CD4-positive, alpha-beta T cell treated with Interleukin-4 for 4 hours (primary cell): ENCODE measurements around the gene ZNF343.
"Not testable (repeated sequence)": the region's sequence is repeated elsewhere in the genome, so short reads cannot be mapped to it uniquely, and the experiment has no call there.

Source experiments
- DNase-seq: peaks from one replicate; pipeline ENCODE4 v3.0.0-alpha.2; 2020

Gene ZNF343

GRCh38 chr20:2508631-2509467 lies at the start of gene ZNF343:
ZNF343 (minus strand) TSS chr20:2508915; CDS start chr20:2493895, 15,020 bp downstream.
- DNase-seq, result peak; percentile 76

- no peak for DNase-seq
Observed at GRCh38 chr20:2557873-2558580, 49.3 kb upstream of the ZNF343 start.

- no peak for DNase-seq
Observed at GRCh38 chr20:2545594-2545993, 36.9 kb upstream of the ZNF343 start.

DNA sequence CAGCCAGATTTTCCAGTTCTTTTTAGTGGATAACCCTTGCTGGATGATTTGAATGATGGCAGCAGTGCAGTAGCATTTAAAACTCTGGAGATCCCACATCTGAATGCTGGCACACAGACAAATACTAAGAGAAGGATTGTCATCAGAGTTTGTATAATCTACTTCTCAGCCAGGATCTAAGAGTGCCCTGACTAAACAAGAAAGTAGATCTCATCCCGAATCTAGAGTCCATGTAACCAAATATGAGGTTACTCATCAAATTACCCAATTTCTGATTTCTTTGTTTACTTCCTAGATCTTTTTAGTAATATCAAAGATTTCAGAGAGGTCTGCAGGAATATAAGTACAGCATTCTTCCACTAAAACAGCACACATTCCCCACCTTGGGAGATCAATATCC lies 35.5 kb upstream of the ZNF343 start:
- DNase-seq, result no peak

DNA sequence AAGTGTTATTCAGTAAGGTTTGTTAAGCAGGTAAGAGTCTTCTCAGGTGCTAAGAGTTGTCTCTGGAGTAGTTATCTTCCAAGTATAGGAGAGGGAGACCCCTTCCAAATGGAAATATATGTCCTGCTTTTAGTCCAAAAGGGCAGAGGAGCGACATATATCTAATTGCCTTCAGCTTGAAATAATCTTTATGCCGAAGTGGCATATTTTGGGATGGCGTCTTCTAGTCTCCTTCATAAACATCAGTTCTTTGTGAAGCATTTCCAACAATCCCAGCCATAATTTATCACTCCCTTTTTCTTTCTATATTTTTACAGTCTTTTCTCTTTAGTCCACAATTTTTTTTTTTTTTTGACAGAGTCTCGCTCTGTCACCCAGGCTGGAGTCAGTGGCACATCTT lies 33.6 kb upstream of the ZNF343 start:
- DNase-seq, result no peak

GRCh38 chr20:2541940-2542339 lies 33.2 kb upstream of the ZNF343 start:
- no peak for DNase-seq

DNA sequence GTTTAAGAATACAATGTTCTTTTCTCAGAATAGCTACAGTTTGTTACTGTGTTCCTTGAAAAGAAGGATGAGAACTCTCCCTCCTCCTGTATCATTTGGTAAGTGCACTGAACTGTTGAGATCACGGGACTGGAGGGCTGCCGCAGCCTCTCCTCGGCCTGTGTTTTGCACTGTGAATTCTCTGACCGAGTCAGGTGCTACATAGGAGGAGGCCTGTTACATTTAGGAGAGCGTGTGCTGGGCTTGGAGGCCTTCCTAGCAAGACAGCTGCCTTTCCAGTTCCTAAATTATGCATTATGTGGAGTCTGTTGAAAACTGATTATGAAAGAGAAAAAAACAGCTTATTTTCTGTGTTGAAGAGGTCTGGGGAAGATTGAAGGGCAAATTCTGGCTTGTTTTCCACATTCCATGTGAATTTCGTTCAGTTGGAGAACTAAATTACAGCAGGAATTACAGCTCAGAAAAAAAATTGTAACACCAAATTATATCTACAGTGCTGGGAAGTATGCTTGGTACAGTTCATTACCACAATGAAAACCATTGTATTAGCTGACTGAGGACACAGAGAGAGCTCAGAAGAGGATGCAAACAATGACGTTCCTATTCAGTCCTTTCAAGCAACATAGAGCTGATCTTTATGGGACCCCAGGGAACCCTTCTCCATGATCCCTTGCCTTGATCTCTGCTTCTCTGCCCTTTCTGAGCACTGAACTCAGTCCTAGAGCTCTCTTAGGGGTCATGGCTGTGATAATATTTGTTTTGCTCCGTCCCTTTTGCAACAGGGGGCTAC lies 30.4 kb upstream of the ZNF343 start:
- DNase-seq, result no peak

DNA sequence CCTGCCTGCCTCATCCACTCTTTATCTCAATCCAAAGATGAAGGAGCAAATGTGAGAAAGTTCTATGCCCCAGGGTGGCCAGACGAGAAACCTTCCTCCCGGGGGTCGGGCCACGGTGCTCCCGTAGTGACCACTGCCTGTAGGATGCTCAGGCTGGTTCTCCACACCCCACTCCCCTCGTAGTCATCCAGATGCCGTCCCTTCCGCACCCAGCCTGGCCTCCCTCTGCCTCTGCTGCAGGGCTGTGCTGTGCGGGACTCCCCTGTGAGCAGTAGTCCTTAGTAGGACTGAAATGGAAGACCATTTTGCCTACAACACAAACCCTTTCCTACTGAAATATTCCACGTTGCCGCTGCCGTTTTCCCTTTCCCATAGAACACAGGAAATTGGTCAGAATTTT lies 29.6 kb upstream of the ZNF343 start:
- DNase-seq, result no peak

GRCh38 chr20:2537101-2537500 lies 28.4 kb upstream of the ZNF343 start:
- no peak for DNase-seq

- no peak for DNase-seq
Observed at GRCh38 chr20:2536560-2536986, 27.9 kb upstream of the ZNF343 start, which contains the start of gene TMC2. TMC2 (plus strand) TSS chr20:2536573; CDS start chr20:2536622, 49 bp downstream.

GRCh38 chr20:2535711-2536559 lies 27.2 kb upstream of the ZNF343 start:
- DNase-seq, result no peak

DNA sequence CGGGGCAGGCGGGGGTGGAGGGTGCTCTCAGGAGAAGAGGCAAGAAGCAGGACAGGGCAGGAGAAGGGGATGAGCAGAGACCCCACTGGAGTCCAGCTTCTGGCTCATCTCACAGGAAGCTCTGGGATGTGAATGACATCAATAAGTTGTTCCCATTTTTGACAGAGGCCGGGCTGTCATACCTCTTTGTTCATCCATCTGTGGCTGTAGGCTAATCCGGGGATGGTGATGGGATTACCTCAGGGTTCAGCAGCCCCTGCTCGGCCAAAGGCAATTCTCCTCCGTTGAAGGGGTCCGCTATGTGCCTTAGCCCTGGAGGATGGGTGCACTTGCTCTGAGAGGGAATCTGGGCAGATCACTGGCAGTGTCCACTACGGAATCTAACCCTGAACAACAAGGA lies 24.4 kb upstream of the ZNF343 start:
- no peak for DNase-seq

GRCh38 chr20:2528671-2529271 lies 20.1 kb upstream of the ZNF343 start:
- DNase-seq, result no peak

DNA sequence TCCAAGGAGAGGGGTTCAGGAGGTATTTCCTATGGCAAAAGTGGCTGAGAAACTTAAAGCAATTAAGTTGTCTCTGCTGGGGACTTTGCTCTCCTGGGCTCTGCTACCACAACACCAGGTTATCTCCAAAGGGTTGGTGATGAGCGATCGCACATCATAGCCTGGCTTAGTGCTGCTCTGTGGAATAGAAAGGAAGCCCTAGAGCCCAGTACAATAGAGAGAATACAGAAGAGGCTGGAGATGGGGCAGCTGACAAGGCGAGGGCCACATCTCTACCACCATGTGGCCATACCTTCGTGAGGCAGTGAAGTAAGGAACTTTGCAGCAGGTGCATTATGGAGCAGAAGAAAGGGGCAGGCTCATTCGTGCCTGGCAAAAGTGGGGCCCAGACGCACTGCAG lies 19.0 kb upstream of the ZNF343 start:
- no peak for DNase-seq

DNA sequence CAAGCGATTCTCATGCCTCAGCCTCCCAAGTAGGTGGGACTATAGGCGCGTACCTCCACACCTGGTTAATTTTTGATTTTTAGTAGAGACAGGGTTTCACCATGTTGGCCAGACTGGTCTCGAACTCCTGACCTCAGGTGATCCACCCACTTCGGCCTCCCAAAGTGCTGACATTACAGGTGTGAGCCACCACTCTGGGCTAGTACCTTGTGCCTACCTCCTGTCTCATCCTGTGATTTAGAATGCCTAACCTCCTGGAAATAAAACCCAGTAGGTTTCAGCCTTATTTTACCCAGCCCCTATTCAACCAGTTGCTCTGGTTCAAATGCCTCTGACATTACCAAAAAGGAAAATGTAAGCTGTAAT lies 17.5 kb upstream of the ZNF343 start:
- DNase-seq, result not testable (repeated sequence)

DNA sequence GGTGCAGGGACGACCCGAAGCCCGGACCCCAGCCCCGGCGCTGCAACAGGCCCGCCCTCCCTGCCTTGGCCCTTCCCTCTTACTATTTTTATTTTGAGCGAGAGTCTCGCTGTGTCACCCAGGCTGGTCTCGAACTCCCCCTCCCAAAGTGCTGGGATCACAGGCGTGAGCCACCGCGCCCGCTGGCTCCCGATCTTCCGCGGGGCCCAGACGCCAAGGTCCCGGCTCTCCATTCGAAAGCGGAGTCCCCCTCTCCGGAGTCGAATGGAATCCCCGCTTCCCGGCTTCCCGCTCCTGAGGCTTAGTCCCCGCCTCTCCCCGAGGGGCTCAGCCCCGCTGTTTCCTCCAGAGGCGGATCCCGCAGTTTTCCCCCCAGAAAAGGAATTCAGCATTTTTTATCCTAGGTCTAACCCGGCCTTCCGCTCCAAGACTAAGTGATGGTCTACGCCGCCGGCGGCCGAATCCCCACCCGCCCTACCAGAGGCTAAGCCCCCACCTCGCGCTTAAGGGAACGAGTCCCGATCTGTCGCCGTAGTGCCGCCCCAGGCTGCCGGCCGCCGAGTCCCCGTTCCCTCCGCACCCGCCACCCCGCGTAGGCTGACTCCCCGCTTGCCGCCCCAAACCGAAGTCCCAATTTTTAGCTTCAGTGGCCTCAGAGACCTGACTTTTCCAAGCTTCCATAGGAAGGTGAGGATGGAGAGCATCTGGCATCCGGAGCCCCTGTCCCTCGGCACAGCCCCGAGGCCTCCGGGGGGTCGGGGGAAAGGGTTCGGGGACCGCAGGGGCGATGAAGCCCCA lies 16.2 kb upstream of the ZNF343 start:
- DNase-seq, result peak; percentile 12

DNA sequence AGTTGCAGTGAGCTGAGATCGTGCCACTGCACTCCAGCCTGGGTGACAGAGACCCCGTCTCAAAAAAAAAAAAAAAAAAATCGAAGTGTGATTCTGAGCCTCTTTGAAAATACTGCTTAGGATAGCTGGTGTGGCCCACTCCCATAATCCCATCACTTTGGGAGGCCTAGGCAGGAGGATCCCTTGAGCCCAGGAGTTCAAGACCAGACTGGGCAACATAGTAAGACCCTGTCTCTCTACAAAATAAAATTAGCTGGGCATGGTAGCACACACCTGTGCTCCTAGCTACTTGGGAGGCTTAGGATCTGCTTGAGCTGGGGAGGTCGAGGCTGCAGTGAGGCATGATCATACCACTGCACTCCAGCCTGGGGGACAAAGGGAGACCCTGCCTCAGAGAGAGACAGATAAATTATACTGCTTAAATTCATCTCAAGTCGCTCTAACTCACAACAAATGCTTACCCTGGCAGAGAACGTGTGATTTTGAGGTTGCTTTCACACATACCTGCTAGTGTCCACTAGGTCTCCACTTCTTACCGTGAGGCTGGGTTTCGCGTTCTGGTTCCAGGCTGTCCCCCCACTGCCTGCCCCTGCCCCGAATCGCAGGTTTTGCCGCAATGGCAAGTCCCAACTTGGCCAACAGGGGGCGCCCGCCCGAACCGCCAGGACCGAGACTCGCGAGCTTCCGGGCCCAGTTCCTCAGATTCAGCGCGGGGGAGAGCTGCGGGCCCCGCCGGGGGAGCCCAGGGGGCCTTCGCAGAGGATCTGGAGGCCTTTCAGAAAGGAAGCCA lies 15.4 kb upstream of the ZNF343 start:
- peak; percentile 83 for DNase-seq

DNA sequence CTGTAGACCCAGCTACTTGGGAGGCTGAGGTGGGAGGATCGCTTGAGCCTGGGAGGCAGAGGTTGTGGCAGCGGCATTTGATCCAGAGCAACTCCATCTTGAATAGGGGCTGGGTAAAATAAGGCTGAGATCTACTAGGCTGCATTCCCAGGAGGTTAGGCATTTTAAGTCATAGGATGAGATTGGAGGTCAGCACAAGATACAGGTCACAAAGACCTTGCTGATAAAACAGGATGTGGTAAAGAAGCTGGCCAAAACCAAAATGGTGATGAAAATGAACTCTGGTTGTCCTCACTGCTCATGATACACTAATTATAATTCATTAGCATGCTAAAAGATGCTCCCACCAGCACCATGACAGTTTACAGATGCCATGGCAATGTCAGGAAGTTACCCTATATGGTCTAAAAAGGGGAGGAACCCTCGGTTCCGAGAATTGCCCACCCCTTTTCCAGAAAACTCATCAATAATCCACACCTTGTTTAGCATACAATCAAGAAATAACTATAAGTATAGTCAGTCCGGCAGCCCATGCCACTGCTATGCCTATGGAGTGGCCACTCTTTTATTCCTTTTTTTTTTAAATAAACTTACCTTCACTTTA lies 14.2 kb upstream of the ZNF343 start:
- not testable (repeated sequence) for DNase-seq

GRCh38 chr20:2521369-2522305 lies 12.9 kb upstream of the ZNF343 start:
- DNase-seq, result peak; percentile 67
